ENCODE data around the gene ZBTB8B.

DNA sequence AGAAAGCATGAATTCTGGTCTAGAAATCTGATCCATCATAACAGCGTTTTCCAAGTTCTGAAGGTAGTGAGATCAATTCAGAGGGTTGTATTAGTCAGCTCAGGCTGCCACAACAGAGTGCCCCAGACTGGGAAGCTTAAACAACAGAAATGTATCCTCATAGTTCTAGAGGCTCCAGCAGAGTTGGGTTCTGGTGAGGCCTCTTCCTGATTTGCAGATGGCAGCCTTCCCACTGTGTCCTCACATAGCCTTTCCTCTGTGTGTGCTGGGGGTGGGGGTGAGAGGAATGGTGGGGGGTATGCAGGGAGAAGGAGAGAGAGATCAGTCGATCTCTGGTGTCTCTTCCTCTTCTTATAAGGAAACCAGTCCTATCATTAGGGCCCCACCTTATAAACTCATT lies 15.1 kb downstream of the ZBTB8B start:
- TF ChIP-seq, protein P1, sequence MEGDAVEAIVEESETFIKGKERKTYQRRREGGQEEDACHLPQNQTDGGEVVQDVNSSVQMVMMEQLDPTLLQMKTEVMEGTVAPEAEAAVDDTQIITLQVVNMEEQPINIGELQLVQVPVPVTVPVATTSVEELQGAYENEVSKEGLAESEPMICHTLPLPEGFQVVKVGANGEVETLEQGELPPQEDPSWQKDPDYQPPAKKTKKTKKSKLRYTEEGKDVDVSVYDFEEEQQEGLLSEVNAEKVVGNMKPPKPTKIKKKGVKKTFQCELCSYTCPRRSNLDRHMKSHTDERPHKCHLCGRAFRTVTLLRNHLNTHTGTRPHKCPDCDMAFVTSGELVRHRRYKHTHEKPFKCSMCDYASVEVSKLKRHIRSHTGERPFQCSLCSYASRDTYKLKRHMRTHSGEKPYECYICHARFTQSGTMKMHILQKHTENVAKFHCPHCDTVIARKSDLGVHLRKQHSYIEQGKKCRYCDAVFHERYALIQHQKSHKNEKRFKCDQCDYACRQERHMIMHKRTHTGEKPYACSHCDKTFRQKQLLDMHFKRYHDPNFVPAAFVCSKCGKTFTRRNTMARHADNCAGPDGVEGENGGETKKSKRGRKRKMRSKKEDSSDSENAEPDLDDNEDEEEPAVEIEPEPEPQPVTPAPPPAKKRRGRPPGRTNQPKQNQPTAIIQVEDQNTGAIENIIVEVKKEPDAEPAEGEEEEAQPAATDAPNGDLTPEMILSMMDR (tag by site-specific recombination; IDR thresholded peaks at IDR 0.05) = no peak
- TF ChIP-seq ZNF707 (tag by site-specific recombination; IDR thresholded peaks at IDR 0.05) (no peak), ZNF623 (tag by site-specific recombination; IDR thresholded peaks at IDR 0.05) (no peak), ZNF274 (IDR thresholded peaks at IDR 0.05; ENCODE audit: low read length) (no peak), ZNF274 (tag by site-specific recombination; IDR thresholded peaks at IDR 0.05; ENCODE audit: borderline replicate concordance) (no peak), ZNF416 (tag by site-specific recombination; IDR thresholded peaks at IDR 0.05) (no peak), ZNF146 (tag by site-specific recombination; IDR thresholded peaks at IDR 0.05) (no peak)
- TF ChIP-seq, protein P2, sequence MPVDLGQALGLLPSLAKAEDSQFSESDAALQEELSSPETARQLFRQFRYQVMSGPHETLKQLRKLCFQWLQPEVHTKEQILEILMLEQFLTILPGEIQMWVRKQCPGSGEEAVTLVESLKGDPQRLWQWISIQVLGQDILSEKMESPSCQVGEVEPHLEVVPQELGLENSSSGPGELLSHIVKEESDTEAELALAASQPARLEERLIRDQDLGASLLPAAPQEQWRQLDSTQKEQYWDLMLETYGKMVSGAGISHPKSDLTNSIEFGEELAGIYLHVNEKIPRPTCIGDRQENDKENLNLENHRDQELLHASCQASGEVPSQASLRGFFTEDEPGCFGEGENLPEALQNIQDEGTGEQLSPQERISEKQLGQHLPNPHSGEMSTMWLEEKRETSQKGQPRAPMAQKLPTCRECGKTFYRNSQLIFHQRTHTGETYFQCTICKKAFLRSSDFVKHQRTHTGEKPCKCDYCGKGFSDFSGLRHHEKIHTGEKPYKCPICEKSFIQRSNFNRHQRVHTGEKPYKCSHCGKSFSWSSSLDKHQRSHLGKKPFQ (tag by site-specific recombination; IDR thresholded peaks at IDR 0.05) = no peak
- TF ChIP-seq, protein P3, sequence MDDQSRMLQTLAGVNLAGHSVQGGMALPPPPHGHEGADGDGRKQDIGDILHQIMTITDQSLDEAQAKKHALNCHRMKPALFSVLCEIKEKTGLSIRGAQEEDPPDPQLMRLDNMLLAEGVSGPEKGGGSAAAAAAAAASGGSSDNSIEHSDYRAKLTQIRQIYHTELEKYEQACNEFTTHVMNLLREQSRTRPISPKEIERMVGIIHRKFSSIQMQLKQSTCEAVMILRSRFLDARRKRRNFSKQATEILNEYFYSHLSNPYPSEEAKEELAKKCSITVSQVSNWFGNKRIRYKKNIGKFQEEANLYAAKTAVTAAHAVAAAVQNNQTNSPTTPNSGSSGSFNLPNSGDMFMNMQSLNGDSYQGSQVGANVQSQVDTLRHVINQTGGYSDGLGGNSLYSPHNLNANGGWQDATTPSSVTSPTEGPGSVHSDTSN (CRISPR knock-in tag; IDR thresholded peaks at IDR 0.05) = no peak
- TF ChIP-seq, protein P4, sequence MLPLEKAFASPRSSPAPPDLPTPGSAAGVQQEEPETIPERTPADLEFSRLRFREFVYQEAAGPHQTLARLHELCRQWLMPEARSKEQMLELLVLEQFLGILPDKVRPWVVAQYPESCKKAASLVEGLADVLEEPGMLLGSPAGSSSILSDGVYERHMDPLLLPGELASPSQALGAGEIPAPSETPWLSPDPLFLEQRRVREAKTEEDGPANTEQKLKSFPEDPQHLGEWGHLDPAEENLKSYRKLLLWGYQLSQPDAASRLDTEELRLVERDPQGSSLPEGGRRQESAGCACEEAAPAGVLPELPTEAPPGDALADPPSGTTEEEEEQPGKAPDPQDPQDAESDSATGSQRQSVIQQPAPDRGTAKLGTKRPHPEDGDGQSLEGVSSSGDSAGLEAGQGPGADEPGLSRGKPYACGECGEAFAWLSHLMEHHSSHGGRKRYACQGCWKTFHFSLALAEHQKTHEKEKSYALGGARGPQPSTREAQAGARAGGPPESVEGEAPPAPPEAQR (tag by site-specific recombination; IDR thresholded peaks at IDR 0.05) = no peak

Measured in HEK293 (cell line).